ENCODE data around the gene SLC20A1.

The SLC20A1 gene

GRCh38 chr2:112625474-112626114 lies 20.1 kb upstream of the SLC20A1 start:
- DNase-seq, result no peak

GRCh38 chr2:112626604-112627059 lies 19.1 kb upstream of the SLC20A1 start:
- DNase-seq, result peak; percentile 79

GRCh38 chr2:112627060-112628040 lies 18.4 kb upstream of the SLC20A1 start:
- DNase-seq, result peak; percentile 96

GRCh38 chr2:112629224-112629623 lies 16.5 kb upstream of the SLC20A1 start:
- no peak for DNase-seq

- no peak for DNase-seq
Measured at GRCh38 chr2:112629823-112630222, 15.9 kb upstream of the SLC20A1 start.

- no peak for DNase-seq
Measured at GRCh38 chr2:112630268-112630667, 15.5 kb upstream of the SLC20A1 start.

- no peak for DNase-seq
Measured at GRCh38 chr2:112633708-112634107, 12.0 kb upstream of the SLC20A1 start.

GRCh38 chr2:112634153-112634873 lies 11.4 kb upstream of the SLC20A1 start:
- DNase-seq, result no peak

- DNase-seq, result no peak
Measured at GRCh38 chr2:112634874-112635157, 10.9 kb upstream of the SLC20A1 start.

- no peak for DNase-seq
Measured at GRCh38 chr2:112636605-112637288, 9.0 kb upstream of the SLC20A1 start.

GRCh38 chr2:112637289-112637660 lies 8.5 kb upstream of the SLC20A1 start:
- DNase-seq, result no peak

GRCh38 chr2:112639936-112640335 lies 5.8 kb upstream of the SLC20A1 start:
- DNase-seq, result no peak

- no peak for DNase-seq
Measured at GRCh38 chr2:112640467-112640799, 5.3 kb upstream of the SLC20A1 start.

GRCh38 chr2:112640800-112641675 lies 4.7 kb upstream of the SLC20A1 start:
- DNase-seq, result peak; percentile 94

GRCh38 chr2:112641701-112642100 lies 4.0 kb upstream of the SLC20A1 start:
- no peak for DNase-seq

- no peak for DNase-seq
Measured at GRCh38 chr2:112642561-112642960, 3.2 kb upstream of the SLC20A1 start.

GRCh38 chr2:112642966-112643365 lies 2.8 kb upstream of the SLC20A1 start:
- DNase-seq, result peak; percentile 60

GRCh38 chr2:112643488-112643887 lies 2.3 kb upstream of the SLC20A1 start:
- no peak for DNase-seq

GRCh38 chr2:112644155-112644932 lies 1.4 kb upstream of the SLC20A1 start:
- DNase-seq, result peak; percentile 56

- DNase-seq, result no peak
Measured at GRCh38 chr2:112644933-112645309, 818 bp upstream of the SLC20A1 start.

- no peak for DNase-seq
Measured at GRCh38 chr2:112646102-112646719, 472 bp downstream of the SLC20A1 start.
